ENCODE data around the gene DRAM2.

DNA sequence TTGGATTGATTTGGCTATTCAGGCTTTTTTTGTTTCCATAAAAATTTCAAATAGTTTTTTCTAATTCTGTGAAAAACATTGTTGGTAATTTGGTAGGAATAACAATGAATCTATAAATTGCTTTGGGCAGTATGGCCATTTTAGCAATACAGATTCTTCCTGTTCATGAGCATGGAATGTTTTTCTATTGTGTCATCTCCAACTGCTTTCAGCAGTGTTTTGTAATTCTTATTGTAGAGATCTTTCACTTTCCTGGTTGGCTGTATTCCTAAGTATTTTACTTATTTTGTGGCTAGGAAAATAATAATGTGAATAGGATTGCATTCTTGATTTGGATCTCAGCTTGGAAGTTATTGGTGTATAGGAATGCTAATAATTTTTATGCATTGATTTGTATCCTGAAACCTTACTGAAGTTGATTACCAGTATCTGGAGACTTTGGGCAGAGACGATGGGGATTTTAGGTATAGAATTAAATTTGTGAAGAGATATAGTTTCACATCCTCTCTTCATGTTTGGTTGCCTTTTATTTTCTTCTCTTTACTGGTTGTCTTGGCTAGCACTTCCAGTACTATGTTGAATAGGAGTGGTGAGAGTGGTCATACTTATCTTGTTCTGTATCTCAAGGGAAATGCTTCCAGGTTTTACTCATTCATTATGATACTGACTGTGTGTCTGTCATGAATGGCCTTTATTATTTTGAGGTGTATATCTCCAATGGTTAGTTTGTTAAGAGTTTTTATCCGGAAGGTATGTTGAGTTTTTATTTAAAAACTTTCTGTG, 57.3 kb downstream of the DRAM2 start:
- TF ChIP-seq POLR2AphosphoS5 (IDR thresholded peaks at IDR 0.05; ENCODE audit: borderline replicate concordance, low read depth, low read length) (no peak), EZH2 (IDR thresholded peaks at IDR 0.05) (no peak)
